NK-92 (cell line): ENCODE measurements around the gene CCNT1.
A peak's percentile ranks its signal among the peaks of the same experiment; 100 is the strongest.
"Not testable (repeated sequence)": the region's sequence is repeated elsewhere in the genome, so short reads cannot be mapped to it uniquely, and the experiment has no call there.

Experiments used
- DNase-seq: peaks from one replicate; lab custom pipeline; 2025; ENCODE audit not compliant: unreplicated experiment; lab: John Stamatoyannopoulos, UW

The CCNT1 gene

GRCh38 chr12:48716493-48717251 is at the start of gene CCNT1:
TSS of gene CCNT1 (minus strand) at chr12:48716707. CDS start at chr12:48716675, 32 bp downstream.
- peak; percentile 85 for DNase-seq

- DNase-seq: no peak
These were observed 49.3 kb upstream of the CCNT1 start for GRCh38 chr12:48765753-48766162.

- DNase-seq: no peak
These were observed 48.0 kb upstream of the CCNT1 start for GRCh38 chr12:48764521-48764920.

GRCh38 chr12:48758737-48759136 is 42.2 kb upstream of the CCNT1 start:
- DNase-seq: no peak

- DNase-seq: no peak
These were observed 41.7 kb upstream of the CCNT1 start for GRCh38 chr12:48758186-48758585.

GRCh38 chr12:48750769-48751356 is 34.4 kb upstream of the CCNT1 start:
- no peak for DNase-seq

- DNase-seq: no peak
These were observed 33.7 kb upstream of the CCNT1 start for GRCh38 chr12:48750215-48750614.

GRCh38 chr12:48744251-48745008 is 27.9 kb upstream of the CCNT1 start:
- no peak for DNase-seq

GRCh38 chr12:48739618-48740269 is 23.2 kb upstream of the CCNT1 start:
- DNase-seq: no peak

- no peak for DNase-seq
These were observed 19.9 kb upstream of the CCNT1 start for GRCh38 chr12:48736456-48736855.

GRCh38 chr12:48728807-48729206 is 12.3 kb upstream of the CCNT1 start:
- DNase-seq: no peak

GRCh38 chr12:48720737-48721136 is 4.2 kb upstream of the CCNT1 start:
- DNase-seq: not testable (repeated sequence)

GRCh38 chr12:48720171-48720570 is 3.7 kb upstream of the CCNT1 start:
- not testable (repeated sequence) for DNase-seq

- not testable (repeated sequence) for DNase-seq
These were observed 2.5 kb upstream of the CCNT1 start for GRCh38 chr12:48719002-48719401.

GRCh38 chr12:48717252-48717695 is 767 bp upstream of the CCNT1 start:
- no peak for DNase-seq

- DNase-seq: no peak
These were observed 377 bp downstream of the CCNT1 start for GRCh38 chr12:48716168-48716492.

GRCh38 chr12:48712209-48712608 is 4.3 kb downstream of the CCNT1 start:
- no peak for DNase-seq

GRCh38 chr12:48698822-48699221 is 17.7 kb downstream of the CCNT1 start:
- not testable (repeated sequence) for DNase-seq

- DNase-seq: no peak
These were observed 19.9 kb downstream of the CCNT1 start for GRCh38 chr12:48696626-48697025.

- DNase-seq: no peak
These were observed 20.6 kb downstream of the CCNT1 start for GRCh38 chr12:48695859-48696258.

GRCh38 chr12:48694038-48694437 is 22.5 kb downstream of the CCNT1 start:
- DNase-seq: no peak
